Esophagus squamous epithelium (tissue), 4 donors: ENCODE measurements around the gene TTYH1.

Experiments used
- POLR2A ChIP-seq, 4 donors: fragments of 450-650 bp; IDR thresholded peaks; one replicate each; pipeline ENCODE4 v1.6.1; 2017; ENCODE audit warnings: antibody characterized with exemption in 4 of 4, mild to moderate bottlenecking in 4 of 4, moderate library complexity in 3 of 4
- TF ChIP-seq, protein P1 (sequence below), 6 experiments: fragments of 450-650 bp in 4 of 6; fragments of 200-600 bp in 2 of 6; sonication (generic) in 2 of 6; IDR thresholded peaks; one replicate each; pipeline ENCODE4 v1.5.1; 2016 to 2019; ENCODE audit warnings: antibody characterized with exemption in 6 of 6, mild to moderate bottlenecking in 4 of 6, moderate library complexity in 4 of 6

DNA sequence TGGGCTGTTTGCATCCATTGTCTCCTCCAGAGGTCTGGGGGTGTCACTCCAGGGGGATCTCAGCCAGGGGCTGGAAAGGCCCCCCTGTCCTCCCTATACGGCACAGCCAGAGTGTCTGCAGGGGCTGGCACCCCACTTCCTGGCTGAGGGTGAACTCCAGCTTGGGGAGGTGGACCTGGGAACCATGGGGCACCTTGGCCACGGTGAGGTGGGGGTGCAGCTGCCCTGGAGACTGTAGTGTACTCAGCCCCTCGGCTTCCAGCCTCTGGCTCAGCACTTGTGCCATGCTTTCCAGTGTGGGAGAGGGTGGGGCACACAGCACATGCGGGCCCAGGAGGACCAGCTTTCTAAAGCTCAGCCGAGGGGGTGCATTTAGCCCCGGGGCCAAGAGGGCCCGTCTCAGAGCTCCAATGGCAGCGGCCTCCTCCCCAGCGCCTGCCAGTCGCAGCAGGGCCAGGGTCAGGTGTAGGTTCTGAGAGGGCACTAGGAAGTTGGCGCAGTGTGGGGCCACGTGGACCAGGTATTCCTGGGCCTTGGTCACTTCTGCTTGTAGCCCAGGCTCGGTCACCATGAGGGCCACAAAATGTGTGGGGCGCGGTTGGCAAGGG is 46.9 kb downstream of the TTYH1 start:
- no peak for TF ChIP-seq POLR2A (IDR thresholded peaks at IDR 0.05)
- TF ChIP-seq, protein P1, sequence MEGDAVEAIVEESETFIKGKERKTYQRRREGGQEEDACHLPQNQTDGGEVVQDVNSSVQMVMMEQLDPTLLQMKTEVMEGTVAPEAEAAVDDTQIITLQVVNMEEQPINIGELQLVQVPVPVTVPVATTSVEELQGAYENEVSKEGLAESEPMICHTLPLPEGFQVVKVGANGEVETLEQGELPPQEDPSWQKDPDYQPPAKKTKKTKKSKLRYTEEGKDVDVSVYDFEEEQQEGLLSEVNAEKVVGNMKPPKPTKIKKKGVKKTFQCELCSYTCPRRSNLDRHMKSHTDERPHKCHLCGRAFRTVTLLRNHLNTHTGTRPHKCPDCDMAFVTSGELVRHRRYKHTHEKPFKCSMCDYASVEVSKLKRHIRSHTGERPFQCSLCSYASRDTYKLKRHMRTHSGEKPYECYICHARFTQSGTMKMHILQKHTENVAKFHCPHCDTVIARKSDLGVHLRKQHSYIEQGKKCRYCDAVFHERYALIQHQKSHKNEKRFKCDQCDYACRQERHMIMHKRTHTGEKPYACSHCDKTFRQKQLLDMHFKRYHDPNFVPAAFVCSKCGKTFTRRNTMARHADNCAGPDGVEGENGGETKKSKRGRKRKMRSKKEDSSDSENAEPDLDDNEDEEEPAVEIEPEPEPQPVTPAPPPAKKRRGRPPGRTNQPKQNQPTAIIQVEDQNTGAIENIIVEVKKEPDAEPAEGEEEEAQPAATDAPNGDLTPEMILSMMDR (IDR thresholded peaks at IDR 0.05): no peak
